CD4-positive, alpha-beta T cell treated with Interferon alpha-2 for 1 hour (primary cell): ENCODE measurements around the gene LARP1.
A peak's percentile ranks its signal among the peaks of the same experiment; 100 is the strongest.
"Not testable (repeated sequence)": the region's sequence is repeated elsewhere in the genome, so short reads cannot be mapped to it uniquely, and the experiment has no call there.

Experiments used
- DNase-seq, 2 donors: peaks; one replicate each; pipeline ENCODE4 v3.0.0-alpha.2; 2020 to 2022

LARP1 gene

GRCh38 chr5:154832804-154833203 lies 77.6 kb downstream of the LARP1 start:
- DNase-seq = not testable (repeated sequence)

- no peak for DNase-seq
Measured at GRCh38 chr5:154834053-154834452, 78.9 kb downstream of the LARP1 start.

- DNase-seq = not testable (repeated sequence)
Measured at GRCh38 chr5:154835701-154836052, 80.5 kb downstream of the LARP1 start.

- DNase-seq = no peak
Measured at GRCh38 chr5:154836225-154836624, 81.0 kb downstream of the LARP1 start.

GRCh38 chr5:154837009-154837901 lies 82.1 kb downstream of the LARP1 start:
- DNase-seq = no peak

GRCh38 chr5:154840435-154841272 lies 85.5 kb downstream of the LARP1 start:
- no peak for DNase-seq

- no peak for DNase-seq
Measured at GRCh38 chr5:154841273-154841661, 86.1 kb downstream of the LARP1 start.

GRCh38 chr5:154842689-154843530 lies 87.7 kb downstream of the LARP1 start:
- no peak for DNase-seq

GRCh38 chr5:154844809-154845208 lies 89.6 kb downstream of the LARP1 start:
- no peak for DNase-seq

GRCh38 chr5:154849264-154849785 lies 94.1 kb downstream of the LARP1 start:
- DNase-seq = no peak

- no peak for DNase-seq
Measured at GRCh38 chr5:154849791-154850201, 94.6 kb downstream of the LARP1 start.

GRCh38 chr5:154850255-154851062 lies 95.3 kb downstream of the LARP1 start, which contains the start of gene FAXDC2:
Gene FAXDC2, minus strand, starts transcription at chr5:154850603. Its CDS starts 12,425 bp downstream, at chr5:154838178.
- DNase-seq = no peak

GRCh38 chr5:154851351-154851750 lies 96.2 kb downstream of the LARP1 start:
- no peak for DNase-seq

GRCh38 chr5:154857530-154858296 lies 102.5 kb downstream of the LARP1 start:
- peak; percentile 92 to 93 for DNase-seq

- peak; percentile 97 for DNase-seq
Measured at GRCh38 chr5:154858297-154858971, 103.3 kb downstream of the LARP1 start, which contains the start of gene CNOT8. Gene CNOT8, plus strand, starts transcription at chr5:154858627. Its CDS starts 4,652 bp downstream, at chr5:154863279.

GRCh38 chr5:154858972-154859871 lies 104.0 kb downstream of the LARP1 start:
- peak in 1 of 2 donors; percentile 42 for DNase-seq

GRCh38 chr5:154860123-154860522 lies 104.9 kb downstream of the LARP1 start:
- no peak for DNase-seq

GRCh38 chr5:154860765-154861164 lies 105.6 kb downstream of the LARP1 start:
- peak in 1 of 2 donors; percentile 9 for DNase-seq

- DNase-seq = no peak
Measured at GRCh38 chr5:154861946-154862345, 106.8 kb downstream of the LARP1 start.
